ENCODE data around the gene CIT. TPM values are rescaled to one million over a fixed set of nuclear protein-coding genes. Genes with fewer than 3 reads are reported as not detected.
A peak's percentile ranks its signal among the peaks of the same experiment; 100 is the strongest.
"Not testable (repeated sequence)": the region's sequence is repeated elsewhere in the genome, so short reads cannot be mapped to it uniquely, and the experiment has no call there.

The CIT gene
- total RNA-seq, 4 donors from 2014 or later, result 5.1 to 14.0 (median 8.5) TPM

GRCh38 chr12:119659289-119659897 is 217.7 kb downstream of the CIT start:
- intact Hi-C loops (cut with DNase I; ENCODE audit: low total_unique reads), result no loop called here
- H3K4me3 ChIP-seq (ENCODE audit: low read depth, poor library complexity, severe bottlenecking), result no peak overlapping the region
- TF ChIP-seq, protein P1, sequence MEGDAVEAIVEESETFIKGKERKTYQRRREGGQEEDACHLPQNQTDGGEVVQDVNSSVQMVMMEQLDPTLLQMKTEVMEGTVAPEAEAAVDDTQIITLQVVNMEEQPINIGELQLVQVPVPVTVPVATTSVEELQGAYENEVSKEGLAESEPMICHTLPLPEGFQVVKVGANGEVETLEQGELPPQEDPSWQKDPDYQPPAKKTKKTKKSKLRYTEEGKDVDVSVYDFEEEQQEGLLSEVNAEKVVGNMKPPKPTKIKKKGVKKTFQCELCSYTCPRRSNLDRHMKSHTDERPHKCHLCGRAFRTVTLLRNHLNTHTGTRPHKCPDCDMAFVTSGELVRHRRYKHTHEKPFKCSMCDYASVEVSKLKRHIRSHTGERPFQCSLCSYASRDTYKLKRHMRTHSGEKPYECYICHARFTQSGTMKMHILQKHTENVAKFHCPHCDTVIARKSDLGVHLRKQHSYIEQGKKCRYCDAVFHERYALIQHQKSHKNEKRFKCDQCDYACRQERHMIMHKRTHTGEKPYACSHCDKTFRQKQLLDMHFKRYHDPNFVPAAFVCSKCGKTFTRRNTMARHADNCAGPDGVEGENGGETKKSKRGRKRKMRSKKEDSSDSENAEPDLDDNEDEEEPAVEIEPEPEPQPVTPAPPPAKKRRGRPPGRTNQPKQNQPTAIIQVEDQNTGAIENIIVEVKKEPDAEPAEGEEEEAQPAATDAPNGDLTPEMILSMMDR (IDR thresholded peaks at IDR 0.05), result no peak
- TF ChIP-seq POLR2A (IDR thresholded peaks at IDR 0.05), result no peak
- DNase-seq (ENCODE audit: low spot score in 2 of 2), result peak in 1 of 2 donors; percentile 14
- 35 to 36% methylated on average over 6 of the region's 6 CpGs for WGBS, 2 donors

DNA sequence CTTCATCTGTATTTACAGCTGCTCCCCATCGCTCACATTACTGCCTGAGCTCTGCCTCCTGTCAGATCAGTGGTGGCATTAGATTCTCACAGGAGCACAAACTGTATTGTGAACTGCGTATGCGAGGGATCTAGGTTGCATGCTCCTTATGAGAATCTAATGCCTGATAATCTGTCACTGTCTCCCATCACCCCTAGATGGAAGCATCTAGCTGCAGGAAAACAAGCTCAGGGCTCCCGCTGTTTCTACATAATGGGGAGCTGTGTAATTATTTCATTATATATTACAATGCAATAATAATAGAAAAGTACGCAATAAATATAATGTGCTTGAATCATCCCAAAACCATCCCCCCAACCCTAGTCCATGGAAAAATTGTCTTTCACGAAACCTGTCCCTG is 219.0 kb downstream of the CIT start:
- H3K4me3 ChIP-seq (ENCODE audit: low read depth, poor library complexity, severe bottlenecking); DNase-seq (ENCODE audit: low spot score in 2 of 2); intact Hi-C loops (cut with DNase I; ENCODE audit: low total_unique reads): not testable (repeated sequence)
- WGBS, 2 donors, result 91 to 93% methylated on average over 6 of the region's 6 CpGs

DNA sequence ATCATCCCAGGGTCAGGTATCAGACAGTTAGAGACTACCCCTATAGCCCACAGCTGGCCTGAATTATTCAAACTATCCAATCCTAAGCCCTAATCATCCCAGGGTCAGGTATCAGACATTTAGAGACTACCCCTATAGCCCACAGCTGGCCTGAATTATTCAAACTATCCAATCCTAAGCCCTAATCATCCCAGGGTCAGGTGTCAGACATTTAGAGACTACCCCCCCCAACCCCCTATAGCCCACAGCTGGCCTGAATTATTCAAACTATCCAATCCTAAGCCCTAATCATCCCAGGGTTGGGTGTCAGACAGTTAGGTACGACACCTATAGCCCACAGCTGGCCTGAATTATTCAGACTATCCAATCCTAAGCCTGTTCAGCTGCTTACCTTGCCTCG is 220.1 kb downstream of the CIT start:
- H3K4me3 ChIP-seq (ENCODE audit: low read depth, poor library complexity, severe bottlenecking); DNase-seq (ENCODE audit: low spot score in 2 of 2); intact Hi-C loops (cut with DNase I; ENCODE audit: low total_unique reads): not testable (repeated sequence)
- WGBS, 2 donors, result 54 to 65% methylated on average over 2 of the region's 2 CpGs

DNA sequence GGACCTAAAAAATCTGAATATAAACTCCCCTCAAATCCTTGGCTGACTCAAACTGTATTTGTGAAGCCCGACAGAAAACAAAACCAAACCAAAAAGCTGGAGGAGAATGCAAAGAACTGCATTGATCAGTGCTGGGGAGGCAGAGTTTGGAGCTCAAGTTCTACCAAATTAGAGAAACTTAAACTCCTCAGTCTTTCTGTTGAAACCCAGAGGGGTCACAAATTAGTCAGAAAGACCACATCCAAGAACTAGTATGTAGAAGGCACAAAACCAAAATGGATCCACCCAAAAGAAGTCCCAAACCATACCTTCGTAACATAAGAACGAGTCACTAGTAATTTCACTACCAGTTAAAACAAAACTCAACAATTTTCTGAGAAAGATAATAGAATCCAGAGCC is 224.5 kb downstream of the CIT start:
- no peak for TF ChIP-seq POLR2A (IDR thresholded peaks at IDR 0.05)
- TF ChIP-seq, protein P1 (IDR thresholded peaks at IDR 0.05), result no peak
- no peak for DNase-seq (ENCODE audit: low spot score in 2 of 2)
- intact Hi-C loops (cut with DNase I; ENCODE audit: low total_unique reads), result no loop called here
- WGBS, 2 donors, result 63 to 72% methylated on average over 3 of the region's 3 CpGs
- H3K4me3 ChIP-seq (ENCODE audit: low read depth, poor library complexity, severe bottlenecking), result no peak overlapping the region

DNA sequence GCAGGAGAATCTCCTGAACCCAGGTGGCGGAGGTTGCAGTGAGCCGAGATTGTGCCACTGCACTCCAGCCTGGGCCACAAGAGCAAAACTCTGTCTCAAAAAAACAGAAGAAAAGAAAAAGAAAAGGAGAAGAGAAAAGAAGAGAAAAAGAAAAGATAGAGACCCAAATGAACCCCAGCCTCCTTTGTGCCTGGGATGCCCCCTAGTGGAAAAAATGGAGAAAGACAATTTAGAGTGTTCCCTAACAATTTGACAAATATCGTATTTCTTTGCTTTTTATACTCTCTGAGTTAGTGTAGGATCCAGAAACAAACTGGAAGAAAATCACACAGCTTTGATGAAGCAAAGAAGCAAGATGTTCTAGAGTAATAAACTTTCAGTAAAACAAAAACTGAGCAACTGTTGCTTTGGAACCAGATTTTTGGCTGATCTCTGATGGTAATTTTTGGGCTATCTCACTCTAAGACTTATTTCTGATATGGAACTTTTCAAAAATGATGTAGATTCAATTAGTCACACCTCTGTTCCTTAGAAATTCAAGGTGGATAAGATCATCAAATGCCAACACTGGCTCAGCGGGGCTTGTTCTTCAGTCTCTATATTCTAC is 227.8 kb downstream of the CIT start:
- TF ChIP-seq, protein P1 (IDR thresholded peaks at IDR 0.05), result no peak
- TF ChIP-seq POLR2A (IDR thresholded peaks at IDR 0.05), result no peak
- WGBS, 2 donors, result 64 to 70% methylated on average over 4 of the region's 4 CpGs
- H3K4me3 ChIP-seq (ENCODE audit: low read depth, poor library complexity, severe bottlenecking), result no peak overlapping the region
- intact Hi-C loops (cut with DNase I; ENCODE audit: low total_unique reads), result no loop called here
- no peak for DNase-seq (ENCODE audit: low spot score in 2 of 2)

GRCh38 chr12:119645535-119646059 is 231.5 kb downstream of the CIT start:
- no peak overlapping the region for H3K4me3 ChIP-seq (ENCODE audit: low read depth, poor library complexity, severe bottlenecking)
- TF ChIP-seq, protein P1 (IDR thresholded peaks at IDR 0.05), result no peak
- no peak for TF ChIP-seq POLR2A (IDR thresholded peaks at IDR 0.05)
- WGBS, 2 donors, result 89% methylated on average over 7 of the region's 7 CpGs
- intact Hi-C loops (cut with DNase I; ENCODE audit: low total_unique reads), result no loop called here
- no peak for DNase-seq (ENCODE audit: low spot score in 2 of 2)

DNA sequence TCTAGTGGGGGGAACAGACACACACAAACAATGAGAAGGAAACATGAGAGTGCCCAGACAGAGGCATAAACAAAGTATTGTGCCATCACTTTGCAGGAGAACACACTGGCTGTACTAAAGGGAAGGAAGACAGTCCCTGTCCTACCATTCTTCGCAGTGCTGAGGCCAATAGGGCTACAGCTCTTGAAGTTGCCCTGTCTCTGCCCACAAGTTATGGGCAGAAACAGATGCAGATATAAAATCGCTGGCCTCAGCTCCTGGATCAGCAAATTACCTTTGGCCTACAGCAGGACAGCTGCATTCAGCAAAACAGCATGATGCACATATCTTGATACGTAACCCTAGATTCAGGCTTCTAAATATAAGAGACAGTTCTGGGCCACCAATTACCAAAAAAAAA is 232.2 kb downstream of the CIT start:
- TF ChIP-seq, protein P1 (IDR thresholded peaks at IDR 0.05), result no peak
- no peak for TF ChIP-seq POLR2A (IDR thresholded peaks at IDR 0.05)
- WGBS, 2 donors, result 84 to 94% methylated on average over 3 of the region's 3 CpGs
- intact Hi-C loops (cut with DNase I; ENCODE audit: low total_unique reads), result no loop called here
- no peak overlapping the region for H3K4me3 ChIP-seq (ENCODE audit: low read depth, poor library complexity, severe bottlenecking)
- no peak for DNase-seq (ENCODE audit: low spot score in 2 of 2)

Data from lower leg skin (tissue), 4 donors.